Activated T-helper 2 cell treated with anti-CD3 and anti-CD28 coated beads, Interferon-gamma antibody, Interleukin-2, Interleukin-4, amounts not matched to agents 10 μg/mL and 5 μg/mL and 100 μg/mL, durations not matched to agents 14 hours and 24 hours and 36 hours (primary cell): ENCODE results near the gene ZKSCAN4. TPM values are rescaled to one million over a fixed set of nuclear protein-coding genes. Genes with fewer than 3 reads are reported as not detected.

Experiments
- DNase-seq: peaks from one replicate; pipeline ENCODE4 v3.0.0; 2021; ENCODE audit warnings: low spot score
- H3K27ac Mint-ChIP-seq: one replicate; pipeline ENCODE4 v1.8.0; 2021; ENCODE audit warnings: mixed read lengths
- H3K27me3 Mint-ChIP-seq: one replicate; pipeline ENCODE4 v1.8.0; 2021; ENCODE audit warnings: low read depth, mixed read lengths
- H3K36me3 Mint-ChIP-seq: one replicate; pipeline ENCODE4 v1.8.0; 2021; ENCODE audit warnings: low read depth, mixed read lengths
- H3K4me1 Mint-ChIP-seq: one replicate; pipeline ENCODE4 v1.8.0; 2021; ENCODE audit warnings: low read depth, mixed read lengths
- H3K4me3 Mint-ChIP-seq: one replicate; pipeline ENCODE4 v1.8.0; 2021; ENCODE audit warnings: low read depth, mild to moderate bottlenecking, moderate library complexity, mixed read lengths
- H3K9me3 Mint-ChIP-seq: one replicate; pipeline ENCODE4 v1.8.0; 2021; ENCODE audit warnings: mixed read lengths
- intact Hi-C: fragments of 100-400 bp; cut with micrococcal nuclease; formaldehyde crosslinking; loops from one replicate; pipeline ENCODE4 v1.15.1; 2023
- total RNA-seq: library from RNA; stranded (reverse); gene quantifications from 2 replicates; pipeline ENCODE4 v1.2.3, GENCODE V29; 2022

ZKSCAN4 gene
- total RNA-seq, 1 donor from 2014 or later = 4.6 TPM

DNA sequence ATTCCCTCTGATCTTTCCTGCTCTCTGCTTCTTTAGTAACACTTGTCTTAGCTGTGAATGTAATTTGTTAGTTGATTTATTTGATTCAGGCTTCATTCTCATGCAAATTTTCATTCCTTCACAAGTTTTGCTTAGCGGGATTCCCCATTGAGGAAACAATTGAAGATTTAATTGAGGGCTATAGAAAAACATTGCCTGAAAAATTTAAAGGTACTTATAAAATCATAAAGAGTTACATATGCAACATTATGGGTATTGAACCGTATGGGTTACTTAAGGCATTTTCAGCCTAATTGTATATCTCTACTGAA is 38.9 kb downstream of the ZKSCAN4 start:
- intact Hi-C loops = loop anchor here (5.0 kb wide), 3 partner anchors 54 to 144 kb away; partner anchors contain the start of genes ZKSCAN8 and ZSCAN26
- Mint-ChIP-seq H3K9me3 (no peaks in the 10 kb centered on the region), H3K4me3 (peak overlapping the region; percentile 76), H3K27me3 (peaks cover 77% of the 10 kb centered on the region), H3K27ac (no peak overlapping the region), H3K36me3 (peaks cover 3% of the 10 kb centered on the region), H3K4me1 (peaks cover 26% of the 10 kb centered on the region)
- DNase-seq = no peak

DNA sequence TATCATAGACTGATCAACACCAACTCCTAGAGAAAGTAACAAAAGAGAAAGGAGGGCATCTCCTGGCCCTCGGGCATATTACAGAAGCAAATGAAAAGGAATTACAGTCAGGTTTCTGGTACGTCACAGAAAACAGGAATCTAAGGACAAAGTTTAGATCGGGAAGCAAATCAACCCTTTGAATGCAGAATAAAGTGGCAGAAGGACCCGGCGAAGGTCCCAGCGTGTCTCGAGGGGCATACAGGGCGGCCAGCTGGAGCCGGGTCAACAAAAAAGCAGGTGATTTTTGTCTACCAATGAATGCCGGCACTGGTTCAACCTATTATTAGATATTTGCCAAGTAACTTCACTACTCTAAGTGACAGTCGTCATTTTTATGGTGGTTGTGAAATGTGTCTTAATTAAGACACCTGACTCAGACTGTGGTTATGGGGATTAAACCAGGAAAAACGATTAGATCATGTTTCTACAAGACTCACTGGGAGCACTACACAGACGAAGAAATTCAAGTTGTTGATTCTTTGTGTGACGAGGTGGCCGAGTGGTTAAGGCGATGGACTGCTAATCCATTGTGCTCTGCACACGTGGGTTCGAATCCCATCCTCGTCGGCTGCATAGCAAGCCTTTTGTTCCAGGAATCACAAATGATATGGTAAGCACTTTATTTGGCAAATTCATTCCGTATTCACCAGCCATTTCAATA is 39.4 kb downstream of the ZKSCAN4 start:
- H3K27me3 Mint-ChIP-seq = peaks cover 80% of the 10 kb centered on the region
- H3K27ac Mint-ChIP-seq = peak overlapping the region; percentile 47
- peaks cover 3% of the 10 kb centered on the region for H3K36me3 Mint-ChIP-seq
- H3K4me1 Mint-ChIP-seq = peaks cover 30% of the 10 kb centered on the region
- H3K9me3 Mint-ChIP-seq = no peaks in the 10 kb centered on the region
- peak; percentile 34 for DNase-seq
- intact Hi-C loops = loop anchor here (5.0 kb wide), 3 partner anchors 55 to 145 kb away; partner anchors contain the start of genes ZKSCAN8 and ZSCAN26
- peak overlapping the region; percentile 76 for H3K4me3 Mint-ChIP-seq

DNA sequence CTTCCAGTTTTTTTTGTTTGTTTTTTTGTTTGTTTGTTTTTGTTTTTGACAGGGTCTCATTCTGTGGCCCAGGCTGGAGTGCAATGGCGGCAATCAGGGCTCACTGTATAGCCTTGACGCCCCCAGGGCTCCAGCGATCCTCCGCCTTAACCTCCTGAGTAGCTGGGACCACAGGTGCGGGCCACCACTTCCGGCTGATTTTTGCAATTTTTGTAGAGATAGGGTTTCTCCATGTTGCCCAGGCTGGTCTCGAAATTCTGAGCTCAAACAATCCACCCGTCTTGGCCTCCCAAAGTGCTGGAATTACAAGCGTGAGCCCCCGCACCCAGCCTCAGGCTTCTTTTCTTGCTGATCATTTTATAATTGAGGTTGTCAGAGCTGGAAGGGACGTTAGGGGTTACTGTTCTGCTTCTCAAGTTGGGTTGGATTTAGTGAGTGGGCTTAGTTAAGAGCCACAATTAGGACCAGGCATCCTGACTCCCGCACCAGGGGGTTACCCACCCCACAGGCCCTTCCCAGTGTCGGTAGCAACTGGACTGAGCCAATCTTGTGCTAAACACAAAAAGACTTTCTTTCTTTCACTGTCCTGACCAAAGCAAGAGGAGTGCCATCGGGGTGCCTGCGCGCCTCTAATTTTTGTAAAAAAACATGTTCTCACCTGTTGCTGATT is 40.1 kb downstream of the ZKSCAN4 start:
- peak overlapping the region; percentile 14 for H3K27ac Mint-ChIP-seq

DNA sequence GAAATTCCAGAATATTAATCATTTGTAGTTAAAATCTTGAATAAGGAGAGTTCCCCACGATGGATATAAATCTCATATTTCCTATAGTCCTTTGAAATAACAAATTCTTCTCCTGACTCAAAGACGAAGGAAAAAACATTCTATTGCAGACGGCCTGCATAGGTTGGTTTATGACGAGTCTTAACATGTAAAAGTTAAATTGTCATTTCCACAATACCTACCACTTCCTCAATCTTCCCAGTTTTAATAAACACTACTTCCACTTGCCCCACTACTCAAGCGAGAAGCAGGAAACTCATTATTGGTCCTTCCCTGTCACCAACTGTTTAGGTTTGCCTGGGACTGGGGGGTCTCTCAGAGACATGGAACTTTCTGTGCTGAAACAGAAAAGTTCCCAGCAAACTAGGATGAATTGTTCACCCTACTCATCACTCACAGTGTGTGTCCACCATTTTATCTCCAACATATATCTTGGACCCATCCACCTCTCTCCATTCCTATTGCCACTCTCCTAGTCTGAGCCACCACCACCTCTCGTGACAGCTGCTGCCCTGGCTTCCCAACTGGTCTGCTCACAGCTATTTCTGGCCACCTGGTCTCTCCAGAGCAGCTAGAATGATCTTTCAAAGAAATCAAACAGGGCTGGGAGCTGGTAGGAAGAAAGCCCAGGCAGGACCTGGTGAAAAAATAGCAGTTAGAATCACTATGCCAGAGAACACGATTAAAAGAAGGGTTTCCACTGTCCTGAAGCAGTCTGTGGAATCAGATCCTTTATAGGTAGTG is 42.1 kb downstream of the ZKSCAN4 start:
- no peak for DNase-seq
- H3K36me3 Mint-ChIP-seq = peaks cover 3% of the 10 kb centered on the region
- no peak overlapping the region for H3K4me3 Mint-ChIP-seq
- H3K27ac Mint-ChIP-seq = no peak overlapping the region
- H3K27me3 Mint-ChIP-seq = peaks cover 86% of the 10 kb centered on the region
- intact Hi-C loops = loop anchor here (5.0 kb wide), 3 partner anchors 57 to 147 kb away; partner anchors contain the start of genes ZKSCAN8 and ZSCAN26
- H3K4me1 Mint-ChIP-seq = peaks cover 32% of the 10 kb centered on the region
- peaks cover 4% of the 10 kb centered on the region for H3K9me3 Mint-ChIP-seq

More for the DNA sequence above, 40.1 kb downstream of the ZKSCAN4 start:
- Mint-ChIP-seq H3K36me3 (peaks cover 3% of the 10 kb centered on the region), H3K27me3 (peaks cover 87% of the 10 kb centered on the region), H3K9me3 (no peaks in the 10 kb centered on the region), H3K4me1 (peaks cover 37% of the 10 kb centered on the region), H3K4me3 (peak overlapping the region; percentile 76)
- no peak for DNase-seq
- intact Hi-C loops = loop anchor here (5.0 kb wide), 3 partner anchors 55 to 145 kb away; partner anchors contain the start of genes ZKSCAN8 and ZSCAN26

DNA sequence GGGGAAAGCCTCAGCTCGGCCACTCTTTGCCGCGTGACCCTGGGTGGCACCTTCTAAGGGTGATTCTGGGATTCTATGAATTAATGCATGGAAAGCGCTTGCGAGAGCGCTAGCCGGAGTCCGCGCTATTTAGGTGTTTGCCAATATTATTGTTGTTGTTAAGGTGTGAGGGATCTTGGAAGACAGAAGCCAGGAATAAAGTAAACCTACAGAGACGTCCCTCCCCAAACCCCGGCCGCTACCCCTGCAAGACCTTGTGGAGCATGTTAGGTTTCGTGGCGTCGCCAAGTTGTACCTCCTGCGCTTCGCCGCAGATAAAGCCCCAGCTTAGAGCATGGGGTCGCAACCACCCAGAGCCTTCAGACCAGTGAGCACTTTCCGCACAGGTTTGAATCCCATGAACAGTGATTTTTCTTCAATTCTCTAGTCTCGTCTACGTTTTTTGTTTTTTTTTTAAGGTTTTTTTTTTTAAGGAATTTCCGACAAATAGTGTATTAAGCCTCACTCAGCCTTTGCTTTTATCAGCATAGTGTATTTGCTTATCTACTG is 43.9 kb downstream of the ZKSCAN4 start:
- DNase-seq = no peak
- peaks cover 29% of the 10 kb centered on the region for H3K4me1 Mint-ChIP-seq
- H3K9me3 Mint-ChIP-seq = peaks cover 11% of the 10 kb centered on the region
- H3K4me3 Mint-ChIP-seq = peak overlapping the region; percentile 82
- peaks cover 81% of the 10 kb centered on the region for H3K27me3 Mint-ChIP-seq
- H3K36me3 Mint-ChIP-seq = peaks cover 3% of the 10 kb centered on the region
- intact Hi-C loops = no loop called here
- no peak overlapping the region for H3K27ac Mint-ChIP-seq

DNA sequence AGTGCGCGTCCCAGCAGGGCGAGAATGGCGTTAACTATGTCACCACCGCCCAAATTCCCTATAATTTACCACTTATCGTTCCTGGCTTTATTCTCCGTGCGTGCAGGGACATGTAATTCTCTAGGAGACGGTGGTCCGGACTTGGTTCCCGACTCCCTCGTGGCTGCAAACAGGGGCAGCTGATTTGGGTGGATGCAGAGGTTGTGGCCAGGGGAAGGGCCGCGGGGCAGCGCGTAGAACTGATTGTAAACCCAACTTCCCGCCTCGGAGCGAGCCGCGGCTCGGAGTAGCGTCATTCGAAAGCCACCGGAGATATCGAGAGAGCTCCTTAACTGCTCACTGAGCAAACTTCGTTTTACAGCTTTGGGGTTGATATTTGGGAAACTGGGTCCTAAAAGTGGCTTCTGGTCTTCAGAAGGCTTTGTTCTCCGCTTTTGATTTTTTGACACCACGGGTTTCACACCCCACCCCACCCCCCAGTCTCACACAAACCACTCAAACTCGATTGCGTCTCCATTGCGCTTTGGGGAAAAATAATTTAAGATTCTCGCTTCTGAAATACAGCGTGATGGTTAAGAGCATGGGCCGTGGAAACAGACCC is 44.5 kb downstream of the ZKSCAN4 start:
- peak overlapping the region; percentile 82 for H3K4me3 Mint-ChIP-seq
- peaks cover 75% of the 10 kb centered on the region for H3K27me3 Mint-ChIP-seq
- peak; percentile 28 for DNase-seq
- peaks cover 3% of the 10 kb centered on the region for H3K36me3 Mint-ChIP-seq
- H3K4me1 Mint-ChIP-seq = peaks cover 24% of the 10 kb centered on the region
- peaks cover 11% of the 10 kb centered on the region for H3K9me3 Mint-ChIP-seq
- intact Hi-C loops = no loop called here
- no peak overlapping the region for H3K27ac Mint-ChIP-seq

DNA sequence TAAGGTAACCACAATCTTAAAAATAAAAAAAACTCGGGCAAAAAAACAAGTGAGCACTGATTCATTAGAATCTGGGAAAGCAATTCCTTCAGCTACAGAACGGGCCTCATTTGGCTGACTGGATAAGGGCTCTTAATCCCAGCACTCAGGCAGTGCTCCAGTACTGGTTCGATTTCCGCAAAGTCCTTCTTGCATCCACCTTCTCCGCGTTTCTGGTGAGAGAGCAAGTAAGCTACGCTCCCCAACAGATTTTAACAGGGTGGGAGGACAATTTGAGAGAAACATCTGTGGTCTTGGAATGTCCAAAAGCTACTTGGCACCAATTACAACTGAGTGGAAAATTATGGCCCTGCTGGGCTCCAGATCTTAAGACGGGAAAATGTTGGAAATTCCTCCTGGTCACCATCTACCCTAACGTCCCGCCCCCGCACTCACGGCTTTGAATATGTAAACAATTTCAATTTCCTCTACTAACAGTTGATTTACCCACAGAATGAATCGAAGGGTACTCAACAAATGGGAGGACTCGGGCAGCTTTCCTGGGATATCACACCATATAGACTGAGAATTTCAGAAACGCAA is 45.0 kb downstream of the ZKSCAN4 start:
- H3K36me3 Mint-ChIP-seq = peaks cover 3% of the 10 kb centered on the region
- H3K9me3 Mint-ChIP-seq = peaks cover 11% of the 10 kb centered on the region
- peaks cover 69% of the 10 kb centered on the region for H3K27me3 Mint-ChIP-seq
- H3K27ac Mint-ChIP-seq = no peak overlapping the region
- no peak for DNase-seq
- peak overlapping the region; percentile 82 for H3K4me3 Mint-ChIP-seq
- intact Hi-C loops = no loop called here
- H3K4me1 Mint-ChIP-seq = peaks cover 22% of the 10 kb centered on the region

DNA sequence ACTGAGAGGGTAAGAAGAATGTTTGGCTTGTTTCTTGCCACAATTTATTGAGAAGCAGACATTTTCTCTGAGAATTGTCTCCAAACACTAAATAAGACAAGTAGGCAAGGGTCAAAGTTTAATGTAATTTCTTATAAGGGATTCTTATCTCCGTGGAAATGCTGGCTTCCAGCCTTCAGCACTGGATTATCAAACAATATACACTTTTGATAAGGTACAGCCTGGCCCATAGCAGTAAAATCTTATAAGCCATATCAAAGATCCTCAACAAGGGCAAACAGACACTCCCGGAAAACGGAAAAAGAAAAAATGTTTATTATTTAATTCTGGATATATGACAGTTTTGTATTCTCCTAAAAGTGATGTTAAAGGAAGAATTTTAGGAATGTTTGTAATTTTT is 45.5 kb downstream of the ZKSCAN4 start:
- Mint-ChIP-seq H3K27me3 (peaks cover 64% of the 10 kb centered on the region), H3K27ac (no peak overlapping the region), H3K4me3 (no peak overlapping the region), H3K4me1 (peaks cover 18% of the 10 kb centered on the region), H3K36me3 (no peaks in the 10 kb centered on the region), H3K9me3 (peaks cover 11% of the 10 kb centered on the region)
- intact Hi-C loops = no loop called here
- DNase-seq = no peak

DNA sequence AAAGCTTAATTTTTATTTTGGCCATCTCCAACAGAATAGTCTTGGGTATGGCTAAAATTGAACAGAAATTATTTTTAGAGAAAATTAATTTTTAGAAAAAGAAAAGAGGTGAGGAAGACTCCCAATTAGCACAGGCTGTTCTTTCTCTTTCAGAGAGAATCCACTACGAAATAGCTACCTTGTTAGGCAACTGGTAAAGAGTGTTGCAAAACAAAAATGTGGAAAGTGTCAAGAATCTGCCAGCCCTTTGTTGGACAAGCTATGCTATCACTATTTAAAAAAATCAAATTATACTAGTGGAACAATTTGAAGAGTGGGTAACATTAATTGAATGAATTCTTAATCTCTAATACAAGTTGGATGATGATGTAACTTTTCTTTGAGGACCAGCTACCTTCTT is 46.2 kb downstream of the ZKSCAN4 start:
- H3K36me3 Mint-ChIP-seq = no peaks in the 10 kb centered on the region
- H3K27ac Mint-ChIP-seq = no peak overlapping the region
- no peak overlapping the region for H3K4me3 Mint-ChIP-seq
- DNase-seq = no peak
- intact Hi-C loops = no loop called here
- H3K4me1 Mint-ChIP-seq = peaks cover 18% of the 10 kb centered on the region
- H3K9me3 Mint-ChIP-seq = peaks cover 11% of the 10 kb centered on the region
- peaks cover 59% of the 10 kb centered on the region for H3K27me3 Mint-ChIP-seq

DNA sequence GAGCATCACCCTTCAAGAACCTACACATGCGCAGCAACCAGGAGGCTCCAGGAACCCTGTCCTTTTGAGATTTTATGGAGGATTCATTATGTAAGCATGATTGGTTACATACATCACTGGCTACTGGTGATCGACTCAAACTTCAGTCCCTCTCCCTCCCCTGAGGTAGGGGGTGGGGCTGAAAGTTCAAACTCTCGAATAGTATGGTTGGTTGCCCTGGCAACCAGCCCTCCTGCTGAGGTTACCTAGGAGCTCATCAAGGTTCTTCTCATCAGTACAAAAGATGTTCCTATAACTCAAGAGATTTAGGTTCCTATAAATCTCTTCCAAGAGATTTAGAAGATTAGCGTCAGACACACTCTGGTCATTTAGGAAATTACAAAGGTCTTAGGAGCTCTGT is 48.9 kb downstream of the ZKSCAN4 start:
- Mint-ChIP-seq H3K4me3 (no peak overlapping the region), H3K9me3 (peaks cover 32% of the 10 kb centered on the region), H3K27ac (no peak overlapping the region), H3K36me3 (no peaks in the 10 kb centered on the region), H3K4me1 (peaks cover 15% of the 10 kb centered on the region), H3K27me3 (peaks cover 39% of the 10 kb centered on the region)
- intact Hi-C loops = no loop called here
- no peak for DNase-seq

DNA sequence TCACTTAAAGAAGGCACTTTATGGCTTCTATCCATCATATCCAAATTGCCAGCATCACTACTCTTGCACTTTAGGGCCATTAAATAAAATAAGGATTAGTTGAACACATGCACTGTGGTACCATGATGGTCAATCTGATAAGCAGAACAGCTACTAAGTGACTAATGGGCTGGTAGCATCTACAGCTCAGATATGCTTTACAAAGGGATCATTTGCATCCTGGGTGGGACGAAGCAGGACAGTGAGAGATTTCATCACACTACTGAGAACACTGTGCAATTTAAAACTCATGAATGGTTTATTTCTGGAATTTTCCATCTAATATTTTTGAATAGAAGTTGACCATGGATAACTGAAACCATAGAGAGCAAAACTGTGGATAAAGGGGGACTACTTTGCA is 52.0 kb downstream of the ZKSCAN4 start:
- Mint-ChIP-seq H3K4me1 (peaks cover 4% of the 10 kb centered on the region), H3K27ac (no peak overlapping the region), H3K4me3 (no peak overlapping the region), H3K36me3 (no peaks in the 10 kb centered on the region), H3K9me3 (peaks cover 57% of the 10 kb centered on the region), H3K27me3 (peaks cover 13% of the 10 kb centered on the region)
- DNase-seq = no peak
- intact Hi-C loops = no loop called here
